Measurements from ENCODE around the gene CISH. TPM values are rescaled to one million over a fixed set of nuclear protein-coding genes. Genes with fewer than 3 reads are reported as not detected.

CISH gene
- total and polyA plus RNA-seq, 9 of the 15 experiments (the other 6 are each of a cell fraction or from before 2014, with no cell fraction given), result 1.7 to 47.7 (median 18.3) TPM

DNA sequence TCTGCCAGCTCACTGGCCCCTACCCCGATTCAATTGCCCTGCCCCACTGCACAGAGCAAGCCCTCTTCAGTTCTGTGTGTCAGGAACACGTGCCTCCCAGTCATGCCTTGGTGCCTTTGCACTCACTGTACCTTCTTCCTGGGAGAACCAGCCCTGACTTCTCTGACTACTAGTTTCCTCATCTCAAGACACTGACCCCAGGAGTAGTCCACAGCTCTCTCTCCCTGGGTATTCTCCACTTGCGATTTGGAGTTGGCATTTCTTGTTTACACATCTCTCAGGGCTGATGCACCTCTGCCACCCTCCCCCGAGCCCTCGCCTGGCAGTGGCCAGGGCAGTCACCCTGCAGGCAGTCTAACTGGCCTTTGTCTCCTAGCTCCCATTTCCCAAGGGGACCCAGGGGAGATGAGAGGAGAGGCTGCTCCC lies 5.7 kb downstream of the CISH start (continued):
- no peak for TF ChIP-seq ZNF561 (CRISPR knock-in tag; conservative IDR thresholded peaks at IDR 0.05)
- TF ChIP-seq OTX1 (CRISPR knock-in tag; IDR thresholded peaks at IDR 0.05), result peak; percentile 88
- no peak for TF ChIP-seq ETV5 (CRISPR knock-in tag; IDR thresholded peaks at IDR 0.05; ENCODE audit: low read depth)
- peak; percentile 44; the same call in 1 of the 2 replicates for TF ChIP-seq POLR2A (conservative IDR thresholded peaks at IDR 0.05)
- TF ChIP-seq POLR2AphosphoS2 (IDR thresholded peaks at IDR 0.05; ENCODE audit: low read length), result peak; percentile 7; the same call in 1 of the 2 replicates
- TF ChIP-seq, protein P1, sequence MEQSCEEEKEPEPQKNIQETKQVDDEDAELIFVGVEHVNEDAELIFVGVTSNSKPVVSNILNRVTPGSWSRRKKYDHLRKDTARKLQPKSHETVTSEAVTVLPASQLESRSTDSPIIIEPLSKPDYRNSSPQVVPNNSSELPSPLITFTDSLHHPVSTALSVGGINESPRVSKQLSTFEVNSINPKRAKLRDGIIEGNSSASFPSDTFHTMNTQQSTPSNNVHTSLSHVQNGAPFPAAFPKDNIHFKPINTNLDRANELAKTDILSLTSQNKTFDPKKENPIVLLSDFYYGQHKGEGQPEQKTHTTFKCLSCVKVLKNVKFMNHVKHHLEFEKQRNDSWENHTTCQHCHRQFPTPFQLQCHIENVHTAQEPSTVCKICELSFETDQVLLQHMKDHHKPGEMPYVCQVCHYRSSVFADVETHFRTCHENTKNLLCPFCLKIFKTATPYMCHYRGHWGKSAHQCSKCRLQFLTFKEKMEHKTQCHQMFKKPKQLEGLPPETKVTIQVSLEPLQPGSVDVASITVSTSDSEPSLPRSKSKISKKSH (CRISPR knock-in tag; IDR thresholded peaks at IDR 0.05), result peak; percentile 60; the same call in 1 of the 2 replicates
- peak; percentile 64; the same call in 1 of the 2 replicates for TF ChIP-seq ERF (CRISPR knock-in tag; IDR thresholded peaks at IDR 0.05)

DNA sequence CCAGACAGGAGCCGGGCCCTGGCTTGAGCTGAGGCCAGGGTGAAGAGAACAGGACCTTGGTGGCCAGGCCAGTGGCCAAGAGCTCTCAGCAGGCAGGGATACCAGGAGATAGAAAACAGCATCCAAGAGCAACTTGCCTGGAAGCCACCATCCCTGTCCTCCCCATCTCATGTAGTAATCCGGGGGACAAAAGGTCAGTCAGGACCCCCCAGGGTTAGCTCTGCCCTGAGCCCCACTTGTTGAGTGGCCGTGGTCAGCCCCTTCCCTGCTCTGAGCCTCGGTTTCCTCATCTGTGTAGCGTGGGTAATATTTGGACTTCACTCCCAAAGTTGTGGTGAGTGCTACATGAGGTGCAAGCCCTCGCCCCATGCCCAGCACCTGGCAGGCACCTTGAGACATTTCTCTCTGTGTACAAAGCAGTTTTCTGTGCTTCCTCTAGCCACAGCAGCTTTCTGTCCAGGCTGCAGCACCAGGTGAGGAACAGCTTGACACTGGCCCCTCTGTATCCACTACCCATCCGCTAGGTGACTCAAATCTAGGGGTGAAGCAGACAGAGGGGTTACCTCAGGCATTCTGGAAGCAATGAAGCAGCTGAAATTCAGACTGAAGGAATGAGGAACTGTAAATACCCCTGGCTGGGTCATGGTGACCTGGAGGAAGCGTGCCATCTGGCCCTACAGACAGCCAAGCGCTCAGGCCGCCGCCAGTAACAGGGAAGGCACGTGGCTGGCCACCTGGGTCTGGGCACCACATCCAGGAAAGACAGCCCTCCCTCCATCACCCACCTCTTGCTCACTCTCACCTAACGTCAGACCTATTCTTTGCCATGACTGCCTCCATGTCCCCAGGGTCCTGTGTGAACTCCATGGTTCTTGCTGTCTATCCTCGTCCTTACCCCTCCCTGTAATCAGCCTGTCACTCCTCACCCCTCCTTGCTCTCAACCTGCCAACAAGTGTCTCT lies 6.7 kb downstream of the CISH start:
- no peak overlapping the region for H2AFZ ChIP-seq (ENCODE audit: low read depth, low read length)
- peaks cover 30% of the 10 kb centered on the region for H4K20me1 ChIP-seq (replicated peaks; ENCODE audit: control insufficient read depth, insufficient read depth, low read length)
- H3K27ac ChIP-seq (ENCODE audit: extremely low read depth, low read depth, low read length), result peak overlapping the region; percentile 96
- no peak for DNase-seq (ENCODE audit: extremely low read depth in 1 of 4, low spot score in 3 of 4)
- H3K36me3 ChIP-seq (ENCODE audit: control insufficient read depth, insufficient read depth, low read length), result peaks cover 65% of the 10 kb centered on the region
- CTCF ChIA-PET (ENCODE audit: low intra/inter-chr PET ratio), result no interaction called here
- 81% methylated on average over 13 of the region's 14 CpGs for WGBS (ENCODE audit: insufficient coverage, low coverage, missing lambda C conversion rate)
- peaks cover 62 to 66% of the 10 kb centered on the region in 2 experiments for H3K4me1 ChIP-seq (replicated peaks in 1 of 2; ENCODE audit: control insufficient read depth in 2 of 2, insufficient read depth in 2 of 2, low read length in 2 of 2)
- H3K4me3 ChIP-seq, result no peak overlapping the region
- intact Hi-C loops (cut with micrococcal nuclease), result no loop called here
- no peak for ATAC-seq
- peaks cover 72% of the 10 kb centered on the region for H3K79me2 ChIP-seq (ENCODE audit: control insufficient read depth, insufficient read depth, low read length)
- H3K9me1 ChIP-seq (ENCODE audit: control insufficient read depth, insufficient read depth, low read length), result peaks cover 3% of the 10 kb centered on the region
- no TSS peak for BruUV-seq (replicated peaks)
- peak overlapping the region; percentile 77 to 87 for H3K9ac ChIP-seq (ENCODE audit: insufficient read depth in 1 of 2, low read depth in 2 of 2, low read length in 2 of 2)
- POLR2A ChIA-PET, result interaction anchor here (0.7 to 4.8 kb wide), 6 partner anchors 12 to 38 kb away, joined by 3 to 22 read pairs (median 6); partner anchors contain the start of gene HEMK1
- in situ Hi-C loops (cut with MboI), result no loop called here
- no peak for FAIRE-seq
- H3K27me3 ChIP-seq (ENCODE audit: control insufficient read depth in 2 of 2, insufficient read depth in 2 of 2, low read length in 2 of 2), result no peaks in the 10 kb centered on the region
- H3K4me2 ChIP-seq (ENCODE audit: insufficient read depth, low read length), result peak overlapping the region; percentile 95
- H3K9me3 ChIP-seq (replicated peaks; ENCODE audit: control insufficient read depth, insufficient read depth, low read depth, low read length), result no peaks in the 10 kb centered on the region
- TF ChIP-seq, protein P2, sequence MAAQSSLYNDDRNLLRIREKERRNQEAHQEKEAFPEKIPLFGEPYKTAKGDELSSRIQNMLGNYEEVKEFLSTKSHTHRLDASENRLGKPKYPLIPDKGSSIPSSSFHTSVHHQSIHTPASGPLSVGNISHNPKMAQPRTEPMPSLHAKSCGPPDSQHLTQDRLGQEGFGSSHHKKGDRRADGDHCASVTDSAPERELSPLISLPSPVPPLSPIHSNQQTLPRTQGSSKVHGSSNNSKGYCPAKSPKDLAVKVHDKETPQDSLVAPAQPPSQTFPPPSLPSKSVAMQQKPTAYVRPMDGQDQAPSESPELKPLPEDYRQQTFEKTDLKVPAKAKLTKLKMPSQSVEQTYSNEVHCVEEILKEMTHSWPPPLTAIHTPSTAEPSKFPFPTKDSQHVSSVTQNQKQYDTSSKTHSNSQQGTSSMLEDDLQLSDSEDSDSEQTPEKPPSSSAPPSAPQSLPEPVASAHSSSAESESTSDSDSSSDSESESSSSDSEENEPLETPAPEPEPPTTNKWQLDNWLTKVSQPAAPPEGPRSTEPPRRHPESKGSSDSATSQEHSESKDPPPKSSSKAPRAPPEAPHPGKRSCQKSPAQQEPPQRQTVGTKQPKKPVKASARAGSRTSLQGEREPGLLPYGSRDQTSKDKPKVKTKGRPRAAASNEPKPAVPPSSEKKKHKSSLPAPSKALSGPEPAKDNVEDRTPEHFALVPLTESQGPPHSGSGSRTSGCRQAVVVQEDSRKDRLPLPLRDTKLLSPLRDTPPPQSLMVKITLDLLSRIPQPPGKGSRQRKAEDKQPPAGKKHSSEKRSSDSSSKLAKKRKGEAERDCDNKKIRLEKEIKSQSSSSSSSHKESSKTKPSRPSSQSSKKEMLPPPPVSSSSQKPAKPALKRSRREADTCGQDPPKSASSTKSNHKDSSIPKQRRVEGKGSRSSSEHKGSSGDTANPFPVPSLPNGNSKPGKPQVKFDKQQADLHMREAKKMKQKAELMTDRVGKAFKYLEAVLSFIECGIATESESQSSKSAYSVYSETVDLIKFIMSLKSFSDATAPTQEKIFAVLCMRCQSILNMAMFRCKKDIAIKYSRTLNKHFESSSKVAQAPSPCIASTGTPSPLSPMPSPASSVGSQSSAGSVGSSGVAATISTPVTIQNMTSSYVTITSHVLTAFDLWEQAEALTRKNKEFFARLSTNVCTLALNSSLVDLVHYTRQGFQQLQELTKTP (IDR thresholded peaks at IDR 0.05; ENCODE audit: low read depth in 1 of 2, partially characterized antibody in 2 of 2), result no peak
- TF ChIP-seq, protein P3, sequence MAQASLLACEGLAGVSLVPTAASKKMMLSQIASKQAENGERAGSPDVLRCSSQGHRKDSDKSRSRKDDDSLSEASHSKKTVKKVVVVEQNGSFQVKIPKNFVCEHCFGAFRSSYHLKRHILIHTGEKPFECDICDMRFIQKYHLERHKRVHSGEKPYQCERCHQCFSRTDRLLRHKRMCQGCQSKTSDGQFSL (CRISPR knock-in tag; IDR thresholded peaks at IDR 0.05), result no peak
- TF ChIP-seq, protein P3 (tag; IDR thresholded peaks at IDR 0.05), result no peak
- no peak for TF ChIP-seq TEAD2 (tag; IDR thresholded peaks at IDR 0.05)
- no peak for TF ChIP-seq TGIF2 (CRISPR knock-in tag; IDR thresholded peaks at IDR 0.05)
- no peak for TF ChIP-seq ZKSCAN3 (CRISPR knock-in tag; IDR thresholded peaks at IDR 0.05)
- no peak for TF ChIP-seq ZNF77 (CRISPR knock-in tag; IDR thresholded peaks at IDR 0.05)

Data from K562 (cell line).